HEK293 (cell line): ENCODE results near the gene FCAR.
"Not testable (repeated sequence)": the region's sequence is repeated elsewhere in the genome, so short reads cannot be mapped to it uniquely, and the experiment has no call there.

Source experiments
- CTCF ChIA-PET: fragments of 350-600 bp; formaldehyde crosslinking; extraction: SDS; loops from one replicate; lab custom pipeline; 2021; ENCODE audit warnings: antibody characterized with exemption; lab: Yijun Ruan, JAX
- POLR2A ChIA-PET: fragments of 300-600 bp; formaldehyde crosslinking; extraction: SDS; loops from one replicate; lab custom pipeline; 2020; ENCODE audit warnings: antibody characterized with exemption, inconsistent platforms; lab: Yijun Ruan, JAX
- H3K27ac ChIP-seq: fragments of 200-500 bp; sonication (Bioruptor generic); 2 replicates; pipeline ENCODE4 v1.5.1; 2014; ENCODE audit warnings: low read depth, low read length, control low read depth, inconsistent platforms; ENCODE audit errors: extremely low read depth
- H3K36me3 ChIP-seq, 2 experiments: fragments of 200-500 bp in 1 of 2; sonication (Bioruptor generic) in 1 of 2; 1 replicate in 1 of 2; 2 replicates in 1 of 2; pipeline ENCODE4 v1.5.1; 2014 to 2017; ENCODE audit warnings: inconsistent platforms in 2 of 2, low read length in 2 of 2; ENCODE audit not compliant: control insufficient read depth in 2 of 2, insufficient read depth in 1 of 2
- H3K4me1 ChIP-seq: fragments of 200-500 bp; sonication (Bioruptor generic); 2 replicates; pipeline ENCODE4 v1.5.1; 2014; ENCODE audit warnings: mild to moderate bottlenecking, low read length, inconsistent platforms; ENCODE audit not compliant: control insufficient read depth, insufficient read depth
- H3K4me3 ChIP-seq: 2 replicates; pipeline ENCODE4 v1.5.1; 2011; ENCODE audit warnings: low read depth, mild to moderate bottlenecking, control low read depth, low read length, moderate library complexity
- H3K9me3 ChIP-seq: fragments of 200-500 bp; sonication (Bioruptor generic); 2 replicates; pipeline ENCODE4 v1.5.1; 2014; ENCODE audit warnings: low read depth, low read length, inconsistent platforms; ENCODE audit not compliant: control insufficient read depth, insufficient read depth
- GLIS2 ChIP-seq: fragments of 450-650 bp; formaldehyde crosslinking; IDR thresholded peaks from 2 replicates; pipeline ENCODE4 v1.5.1; 2016; ENCODE audit warnings: missing biosample characterization, missing genetic modification characterization
- MEIS1 ChIP-seq: sonication (generic); formaldehyde crosslinking; IDR thresholded peaks from 2 replicates; pipeline ENCODE4 v1.8.1; 2022; ENCODE audit warnings: missing genetic modification reagents, mild to moderate bottlenecking, borderline replicate concordance
- PRDM6 ChIP-seq: fragments of 450-650 bp; formaldehyde crosslinking; IDR thresholded peaks from 2 replicates; pipeline ENCODE4 v1.5.1; 2017; ENCODE audit warnings: missing biosample characterization, missing genetic modification characterization
- TSHZ1 ChIP-seq: fragments of 450-650 bp; formaldehyde crosslinking; IDR thresholded peaks from 2 replicates; pipeline ENCODE4 v1.5.1; 2016; ENCODE audit warnings: missing biosample characterization, missing genetic modification characterization, borderline replicate concordance
- WT1 ChIP-seq: fragments of 450-650 bp; formaldehyde crosslinking; IDR thresholded peaks from 2 replicates; pipeline ENCODE4 v1.5.1; 2016; ENCODE audit warnings: missing biosample characterization, missing genetic modification characterization
- ZBTB10 ChIP-seq: fragments of 450-650 bp; formaldehyde crosslinking; IDR thresholded peaks from 2 replicates; pipeline ENCODE4 v1.5.1; 2016; ENCODE audit warnings: missing biosample characterization, missing genetic modification characterization
- ZFHX2 ChIP-seq: fragments of 450-650 bp; formaldehyde crosslinking; conservative IDR thresholded peaks from 2 replicates; pipeline ENCODE4 v1.5.1; 2016; ENCODE audit warnings: missing biosample characterization, missing genetic modification characterization
- ZFP69B ChIP-seq: fragments of 450-650 bp; formaldehyde crosslinking; IDR thresholded peaks from 2 replicates; pipeline ENCODE4 v1.5.1; 2016; ENCODE audit warnings: missing biosample characterization, missing genetic modification characterization
- ZNF155 ChIP-seq: fragments of 450-650 bp; formaldehyde crosslinking; IDR thresholded peaks from 2 replicates; pipeline ENCODE4 v1.5.1; 2016; ENCODE audit warnings: missing biosample characterization, missing genetic modification characterization
- ZNF202 ChIP-seq: fragments of 450-650 bp; formaldehyde crosslinking; IDR thresholded peaks from 2 replicates; pipeline ENCODE4 v1.5.1; 2016; ENCODE audit warnings: missing biosample characterization, missing genetic modification characterization, borderline replicate concordance
- ZNF223 ChIP-seq: fragments of 450-650 bp; formaldehyde crosslinking; IDR thresholded peaks from 2 replicates; pipeline ENCODE4 v1.5.1; 2016; ENCODE audit warnings: missing biosample characterization, missing genetic modification characterization
- ZNF266 ChIP-seq: fragments of 450-650 bp; formaldehyde crosslinking; IDR thresholded peaks from 2 replicates; pipeline ENCODE4 v1.5.1; 2016; ENCODE audit warnings: missing biosample characterization, missing genetic modification characterization, low read depth
- ZNF311 ChIP-seq: fragments of 450-650 bp; formaldehyde crosslinking; IDR thresholded peaks from 2 replicates; pipeline ENCODE4 v1.5.1; 2017; ENCODE audit warnings: missing biosample characterization, missing genetic modification characterization, borderline replicate concordance
- ZNF433 ChIP-seq: fragments of 450-650 bp; formaldehyde crosslinking; IDR thresholded peaks from 2 replicates; pipeline ENCODE4 v1.5.1; 2016; ENCODE audit warnings: missing biosample characterization, missing genetic modification characterization, low read depth
- ZNF513 ChIP-seq: fragments of 450-650 bp; IDR thresholded peaks from 2 replicates; pipeline ENCODE4 v1.5.1; 2018; ENCODE audit warnings: missing biosample characterization, missing genetic modification characterization
- ZNF654 ChIP-seq: fragments of 450-650 bp; formaldehyde crosslinking; IDR thresholded peaks from 2 replicates; pipeline ENCODE4 v1.5.1; 2016; ENCODE audit warnings: low read depth, missing biosample characterization, missing genetic modification characterization
- ZNF704 ChIP-seq: fragments of 450-650 bp; formaldehyde crosslinking; IDR thresholded peaks from 2 replicates; pipeline ENCODE4 v1.5.1; 2016; ENCODE audit warnings: missing biosample characterization, missing genetic modification characterization
- ZNF707 ChIP-seq: fragments of 450-650 bp; formaldehyde crosslinking; IDR thresholded peaks from 2 replicates; pipeline ENCODE4 v1.5.1; 2016; ENCODE audit warnings: missing biosample characterization, missing genetic modification characterization
- ZNF747 ChIP-seq: fragments of 450-650 bp; formaldehyde crosslinking; IDR thresholded peaks from 2 replicates; pipeline ENCODE4 v1.5.1; 2016; ENCODE audit warnings: missing biosample characterization, missing genetic modification characterization
- ZNF792 ChIP-seq: fragments of 450-650 bp; formaldehyde crosslinking; IDR thresholded peaks from 2 replicates; pipeline ENCODE4 v1.5.1; 2016; ENCODE audit warnings: missing biosample characterization, missing genetic modification characterization

FCAR gene

GRCh38 chr19:54903303-54903702, 29.3 kb downstream of the FCAR start:
- no peaks in the 10 kb centered on the region for H3K9me3 ChIP-seq
- TF ChIP-seq ZFP69B (tag by site-specific recombination) (no peak), PRDM6 (no peak), ZNF433 (tag by site-specific recombination) (no peak), ZNF654 (no peak), ZFHX2 (tag by site-specific recombination) (no peak), MEIS1 (CRISPR knock-in tag) (no peak), GLIS2 (tag by site-specific recombination) (no peak), ZNF155 (tag by site-specific recombination) (no peak), ZNF223 (no peak), ZNF311 (tag by site-specific recombination) (no peak), WT1 (tag by site-specific recombination) (no peak), ZBTB10 (tag by site-specific recombination) (no peak), ZNF792 (tag by site-specific recombination) (no peak), ZNF747 (tag by site-specific recombination) (no peak), ZNF202 (tag by site-specific recombination) (no peak), TSHZ1 (tag by site-specific recombination) (no peak), ZNF707 (tag by site-specific recombination) (no peak), ZNF266 (tag by site-specific recombination) (no peak), ZNF513 (no peak), ZNF704 (tag by site-specific recombination) (no peak)
- TF ChIP-seq, all 188 proteins: peak for 0
- H3K4me3 ChIP-seq: no peak overlapping the region
- POLR2A ChIA-PET: interaction anchor here (0.7 kb wide), 1 partner anchor 236 kb away, joined by 4 read pairs; no protein-coding TSS in a partner anchor
- no peaks in the 10 kb centered on the region for H3K36me3 ChIP-seq
- CTCF ChIA-PET: interaction anchor here (1.5 kb wide), 1 partner anchor 22 kb away, joined by 9 read pairs; no protein-coding TSS in a partner anchor
- H3K27ac ChIP-seq: no peak overlapping the region
- no peaks in the 10 kb centered on the region for H3K4me1 ChIP-seq

- ChIA-PET POLR2A (interaction anchor here (0.7 kb wide), 1 partner anchor 237 kb away, joined by 4 read pairs; no protein-coding TSS in a partner anchor), CTCF (interaction anchor here (0.6 to 0.7 kb wide), 2 partner anchors 263 to 318 kb away, joined by 3 to 4 read pairs; no protein-coding TSS in a partner anchor)
- H3K4me3 ChIP-seq, H3K36me3 ChIP-seq, H3K27ac ChIP-seq, H3K9me3 ChIP-seq, H3K4me1 ChIP-seq: not testable (repeated sequence)
Measured at GRCh38 chr19:54904261-54904660, 30.2 kb downstream of the FCAR start.
